Neural progenitor cell (in vitro differentiated cells): Measurements from ENCODE around the gene MSN.

Experiments
- EZH2 ChIP-seq: fragments of 200-600 bp; sonication (generic); IDR thresholded peaks from 2 replicates; pipeline ENCODE4 v1.6.1; 2017; ENCODE audit warnings: antibody characterized with exemption, mild to moderate bottlenecking, moderate library complexity
- TF ChIP-seq, protein P1 (sequence below): fragments of 200-600 bp; sonication (generic); IDR thresholded peaks from 2 replicates; pipeline ENCODE4 v1.5.1; 2017; ENCODE audit warnings: antibody characterized with exemption, mild to moderate bottlenecking

DNA sequence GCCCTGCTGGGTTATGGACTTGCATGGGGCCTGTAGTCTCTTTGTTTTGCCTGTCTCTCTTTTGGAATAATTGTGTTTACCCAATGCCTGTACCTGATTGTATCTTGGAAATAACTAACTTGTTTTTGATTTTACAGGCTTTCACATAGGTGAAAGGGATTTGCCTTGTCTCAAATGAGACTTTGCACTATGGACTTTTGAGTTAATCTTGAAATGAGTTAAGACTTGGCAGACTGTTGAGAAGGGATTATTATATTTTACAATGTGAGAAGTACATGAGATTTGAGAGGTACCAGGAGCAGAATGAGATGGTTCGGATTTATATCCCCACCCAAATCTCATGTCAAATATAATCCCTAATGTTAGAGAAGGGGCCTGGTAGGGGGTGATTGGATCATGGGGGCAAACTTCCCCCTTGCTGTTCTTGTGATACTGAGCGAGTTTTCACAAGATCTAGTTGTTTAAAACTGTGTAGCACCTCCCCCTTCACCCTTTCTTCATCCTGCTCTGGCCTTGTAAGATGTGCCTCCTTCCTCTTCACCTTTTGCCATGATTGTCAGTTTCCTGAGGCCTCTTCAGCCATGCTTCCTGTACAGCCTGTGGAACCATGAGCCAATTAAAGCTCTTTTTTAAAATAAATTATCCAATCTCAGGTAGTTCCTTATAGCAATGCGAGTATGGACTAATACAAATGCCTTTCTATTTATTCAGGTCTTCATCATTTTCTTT lies 102.3 kb downstream of the MSN start:
- TF ChIP-seq, protein P1, sequence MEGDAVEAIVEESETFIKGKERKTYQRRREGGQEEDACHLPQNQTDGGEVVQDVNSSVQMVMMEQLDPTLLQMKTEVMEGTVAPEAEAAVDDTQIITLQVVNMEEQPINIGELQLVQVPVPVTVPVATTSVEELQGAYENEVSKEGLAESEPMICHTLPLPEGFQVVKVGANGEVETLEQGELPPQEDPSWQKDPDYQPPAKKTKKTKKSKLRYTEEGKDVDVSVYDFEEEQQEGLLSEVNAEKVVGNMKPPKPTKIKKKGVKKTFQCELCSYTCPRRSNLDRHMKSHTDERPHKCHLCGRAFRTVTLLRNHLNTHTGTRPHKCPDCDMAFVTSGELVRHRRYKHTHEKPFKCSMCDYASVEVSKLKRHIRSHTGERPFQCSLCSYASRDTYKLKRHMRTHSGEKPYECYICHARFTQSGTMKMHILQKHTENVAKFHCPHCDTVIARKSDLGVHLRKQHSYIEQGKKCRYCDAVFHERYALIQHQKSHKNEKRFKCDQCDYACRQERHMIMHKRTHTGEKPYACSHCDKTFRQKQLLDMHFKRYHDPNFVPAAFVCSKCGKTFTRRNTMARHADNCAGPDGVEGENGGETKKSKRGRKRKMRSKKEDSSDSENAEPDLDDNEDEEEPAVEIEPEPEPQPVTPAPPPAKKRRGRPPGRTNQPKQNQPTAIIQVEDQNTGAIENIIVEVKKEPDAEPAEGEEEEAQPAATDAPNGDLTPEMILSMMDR, result no peak
- no peak for TF ChIP-seq EZH2
